Skeletal muscle cell (primary cell): Measurements from ENCODE around the gene LMOD3.

ENCODE experiments used
- DNase-seq: peaks from one replicate; pipeline ENCODE4 v3.0.0-alpha.2; 2010; ENCODE audit warnings: low read depth
- H3K4me3 ChIP-seq: 2 replicates; pipeline ENCODE4 v1.5.1; 2011; ENCODE audit warnings: low read depth, mild to moderate bottlenecking, control low read depth, low read length, moderate library complexity

Gene LMOD3

DNA sequence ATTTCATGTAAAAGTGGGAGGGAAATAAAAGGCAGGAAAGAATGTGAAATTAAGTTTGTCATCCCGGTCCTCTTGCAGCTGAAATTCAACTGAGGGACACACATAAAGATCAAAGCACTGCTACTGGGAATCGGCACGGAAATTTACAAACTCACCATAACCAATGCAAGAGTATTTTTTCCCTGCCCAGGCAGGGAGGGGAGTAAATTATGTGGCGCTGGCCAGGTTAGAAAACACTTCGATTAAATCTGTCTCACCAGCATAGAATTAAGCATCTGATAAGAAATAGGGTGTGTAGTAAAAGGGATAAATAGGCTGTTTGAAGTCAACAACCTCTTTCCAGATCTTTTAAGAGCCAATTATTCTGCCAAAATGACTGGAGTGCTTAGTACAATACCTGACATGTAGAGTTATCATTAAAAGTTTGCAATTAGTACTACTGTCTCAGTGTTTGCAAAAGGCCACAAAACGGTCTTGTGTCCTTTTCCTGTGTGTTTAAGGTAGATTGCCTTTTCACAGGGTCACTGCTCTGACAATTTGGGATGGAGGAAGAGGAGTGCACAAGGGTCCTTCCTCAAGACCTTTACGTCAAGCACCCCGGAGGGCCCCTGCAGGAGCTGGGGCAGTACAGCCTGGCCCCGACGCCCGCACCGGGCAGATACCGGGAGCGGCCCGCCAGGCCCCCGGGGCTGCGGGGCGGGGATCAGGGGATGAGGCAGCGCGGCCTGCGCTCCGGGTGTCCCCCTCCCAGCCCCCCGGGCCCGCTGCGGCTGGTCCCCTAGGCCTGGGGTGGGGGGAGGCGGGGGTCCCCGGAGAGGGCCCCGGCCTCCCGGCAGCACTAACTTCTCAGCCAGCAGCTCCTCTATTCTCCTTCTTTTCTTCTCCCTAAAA is 42.9 kb downstream of the LMOD3 start:
- peak overlapping the region; percentile 79 for H3K4me3 ChIP-seq
- DNase-seq, result no peak

DNA sequence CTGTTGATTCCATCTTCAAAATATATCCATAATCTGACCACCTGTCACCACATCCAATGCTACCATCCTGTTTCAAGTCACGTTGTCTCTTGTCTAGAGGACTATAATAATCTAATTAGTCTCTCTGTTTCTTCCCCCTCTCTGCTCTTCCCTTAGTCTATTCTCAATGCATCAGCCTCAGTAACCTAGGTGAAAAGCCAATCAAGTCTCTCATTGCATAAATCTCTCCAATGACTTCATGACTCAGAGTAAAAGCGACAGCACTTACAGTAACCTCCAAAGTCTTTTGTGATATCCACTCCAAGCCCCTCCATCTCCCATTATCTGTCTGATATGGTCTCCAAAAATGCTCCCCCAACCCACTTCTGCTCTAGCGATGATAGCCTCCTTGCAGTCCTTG is 49.5 kb downstream of the LMOD3 start:
- H3K4me3 ChIP-seq, result no peak overlapping the region
- no peak for DNase-seq

GRCh38 chr3:69066121-69066520 is 56.3 kb downstream of the LMOD3 start:
- H3K4me3 ChIP-seq, result no peak overlapping the region
- no peak for DNase-seq

GRCh38 chr3:69065318-69065964 is 57.0 kb downstream of the LMOD3 start:
- DNase-seq, result no peak
- no peak overlapping the region for H3K4me3 ChIP-seq

GRCh38 chr3:69063636-69064035 is 58.8 kb downstream of the LMOD3 start:
- H3K4me3 ChIP-seq, result no peak overlapping the region
- DNase-seq, result no peak

DNA sequence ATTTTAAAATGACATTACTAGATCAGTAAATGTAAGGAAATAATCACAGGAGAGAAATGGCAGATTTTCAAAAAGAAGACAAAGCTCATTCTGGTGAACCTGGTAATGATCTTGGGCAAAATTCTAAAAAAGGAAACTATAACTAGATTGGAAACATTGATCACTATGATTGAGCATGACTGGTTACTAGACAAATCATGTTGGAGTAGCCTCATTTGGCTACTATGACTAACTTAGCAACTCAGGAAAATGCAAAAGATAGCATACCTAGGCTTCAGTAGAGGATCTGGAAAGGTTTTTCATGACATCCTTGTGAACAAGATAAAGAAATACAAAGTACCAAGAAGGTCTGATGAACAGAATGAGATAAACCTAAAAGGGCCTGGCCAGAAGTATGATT is 62.7 kb downstream of the LMOD3 start:
- no peak overlapping the region for H3K4me3 ChIP-seq
- no peak for DNase-seq

DNA sequence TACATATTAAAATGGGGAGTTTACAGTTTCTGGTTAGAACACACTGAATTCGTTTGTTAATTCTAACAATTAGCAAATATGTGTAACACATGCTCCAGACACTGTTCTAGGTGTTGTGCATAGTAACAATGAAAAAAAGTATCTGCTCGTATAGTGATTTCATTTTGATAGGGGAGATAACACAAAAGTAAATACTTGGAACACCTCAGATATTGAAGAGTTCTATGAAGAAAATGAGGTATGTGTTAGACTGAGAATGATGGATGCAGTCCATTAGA is 63.5 kb downstream of the LMOD3 start:
- H3K4me3 ChIP-seq, result no peak overlapping the region
- no peak for DNase-seq

GRCh38 chr3:69058180-69058946 is 64.0 kb downstream of the LMOD3 start:
- no peak overlapping the region for H3K4me3 ChIP-seq
- no peak for DNase-seq
